GM18511 (cell line): ENCODE results near the gene STK4.

Source experiments
- ATAC-seq: cut with Tn5 transposase; IDR thresholded peaks from one replicate; pipeline ENCODE4 v1.9.1; 2021; ENCODE audit warnings: mild to moderate bottlenecking, moderate library complexity; ENCODE audit not compliant: unreplicated experiment

Gene STK4

GRCh38 chr20:45080867-45081624 lies 114.7 kb downstream of the STK4 start:
- ATAC-seq: no peak

DNA sequence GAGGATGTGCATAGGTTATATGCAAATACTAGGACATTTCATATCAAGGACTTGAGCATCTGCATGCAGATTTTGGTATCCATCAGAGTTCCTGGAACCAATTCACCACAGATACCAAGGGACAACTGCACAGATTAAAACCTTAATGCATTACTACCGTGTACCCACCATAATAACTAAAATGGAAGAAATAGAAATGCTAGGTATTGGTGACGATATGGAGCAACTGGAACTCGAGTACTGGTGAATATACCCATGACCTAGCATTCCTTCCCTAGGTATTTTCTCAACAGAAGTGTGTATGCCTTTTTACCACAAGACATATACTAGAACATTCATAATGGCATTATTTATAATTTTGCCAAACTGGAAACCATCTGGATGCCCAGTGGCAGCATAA lies 116.2 kb downstream of the STK4 start:
- no peak for ATAC-seq

DNA sequence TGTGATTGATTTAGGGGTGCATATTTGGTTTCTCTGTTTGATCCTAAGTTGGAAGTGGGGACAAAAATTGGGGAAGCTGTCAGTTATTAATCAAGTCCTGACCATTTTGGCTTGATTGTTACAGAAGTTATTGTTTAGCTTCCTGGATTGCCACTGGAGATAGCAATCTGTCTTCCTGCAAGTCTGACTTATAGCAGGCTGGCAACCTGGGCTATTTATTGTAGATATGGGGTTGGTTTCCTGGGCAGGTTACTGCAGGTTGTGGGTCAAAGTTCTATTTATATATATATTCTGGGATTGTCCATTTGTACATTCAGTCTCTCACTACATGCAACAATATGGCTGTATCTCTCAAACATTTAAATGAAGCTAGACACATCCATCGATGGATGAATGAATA lies 116.8 kb downstream of the STK4 start:
- no peak for ATAC-seq

DNA sequence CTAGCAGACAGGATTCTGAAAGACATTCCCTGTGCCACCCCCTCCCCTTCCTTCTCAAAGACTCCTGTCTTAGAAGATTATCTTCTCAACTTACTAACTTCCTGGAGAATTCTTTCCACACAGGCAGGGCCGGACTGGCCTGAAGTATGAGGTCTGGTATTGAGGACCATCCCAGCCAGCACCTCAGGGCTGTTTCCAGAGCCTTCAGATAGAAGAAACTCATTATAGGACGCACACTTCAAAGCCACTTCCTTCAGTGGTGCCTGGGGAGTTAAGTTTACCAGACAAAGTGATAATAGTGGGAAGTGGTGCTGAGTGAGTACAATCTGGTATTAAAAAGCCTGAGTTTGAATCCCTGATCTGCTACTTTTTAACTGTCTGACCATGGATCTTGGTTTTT lies 119.0 kb downstream of the STK4 start:
- ATAC-seq: no peak

- no peak for ATAC-seq
These were observed 119.6 kb downstream of the STK4 start for GRCh38 chr20:45085867-45086266.

- no peak for ATAC-seq
These were observed 120.9 kb downstream of the STK4 start for GRCh38 chr20:45087097-45087790.

DNA sequence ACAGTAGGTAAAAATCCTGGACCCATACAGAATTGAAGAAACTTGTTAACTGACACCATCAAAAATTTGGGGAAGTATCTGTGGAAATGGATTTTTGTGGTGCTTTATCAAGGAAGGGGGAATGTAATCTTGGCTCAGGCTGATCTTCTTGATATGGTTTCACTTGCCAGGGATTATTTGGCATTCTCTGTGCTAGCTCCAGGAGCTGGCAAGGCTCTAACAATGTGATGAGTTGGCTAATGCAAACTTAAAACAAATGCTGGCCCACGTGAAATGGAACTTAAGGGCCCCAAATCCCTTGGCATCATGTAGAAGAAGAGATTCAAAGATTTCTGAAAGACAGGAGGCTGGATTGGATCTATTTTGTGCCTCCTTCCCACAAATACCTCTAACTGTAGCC lies 121.5 kb downstream of the STK4 start:
- ATAC-seq: no peak

GRCh38 chr20:45088247-45088646 lies 121.9 kb downstream of the STK4 start:
- ATAC-seq: no peak

DNA sequence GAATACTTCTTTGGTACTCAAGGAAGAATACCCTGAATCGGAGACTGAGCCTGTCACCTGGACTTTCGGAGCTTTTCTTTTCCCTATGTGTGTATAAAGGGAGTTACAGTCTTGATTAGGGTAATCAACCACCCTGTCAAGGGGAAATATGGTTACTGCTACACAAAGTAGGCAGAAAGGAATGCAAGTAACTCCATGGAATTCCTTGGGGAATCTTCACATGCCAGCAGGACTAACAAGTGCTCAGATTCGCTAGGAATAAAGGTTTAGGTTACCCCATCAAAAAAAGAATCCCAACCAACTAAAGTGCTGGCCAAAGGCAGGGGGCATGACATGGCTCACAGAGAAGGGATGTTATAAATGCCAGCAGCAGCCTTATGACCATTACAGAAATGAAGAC lies 124.2 kb downstream of the STK4 start:
- no peak for ATAC-seq

DNA sequence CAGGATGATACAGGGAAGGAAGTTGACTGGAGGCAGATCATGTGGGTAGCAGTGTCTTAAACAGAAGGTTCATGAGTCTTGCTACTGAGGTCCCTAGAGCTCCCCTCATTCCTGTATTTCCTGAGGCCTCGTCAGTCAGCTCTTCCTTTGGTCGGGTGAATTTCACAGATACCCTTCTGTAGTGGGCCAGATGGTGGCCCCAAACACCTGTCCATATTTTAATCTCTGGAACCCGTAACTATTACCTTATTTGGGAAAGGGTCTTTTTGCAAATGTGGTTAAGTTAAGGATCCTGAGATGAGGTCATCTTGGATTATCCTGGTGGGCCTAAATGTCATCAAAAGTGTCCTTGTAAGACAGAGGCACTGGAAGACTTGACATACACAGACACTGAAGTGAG lies 125.1 kb downstream of the STK4 start:
- ATAC-seq: no peak

GRCh38 chr20:45092898-45093297 lies 126.6 kb downstream of the STK4 start:
- no peak for ATAC-seq

GRCh38 chr20:45094201-45094600 lies 127.9 kb downstream of the STK4 start:
- ATAC-seq: no peak

DNA sequence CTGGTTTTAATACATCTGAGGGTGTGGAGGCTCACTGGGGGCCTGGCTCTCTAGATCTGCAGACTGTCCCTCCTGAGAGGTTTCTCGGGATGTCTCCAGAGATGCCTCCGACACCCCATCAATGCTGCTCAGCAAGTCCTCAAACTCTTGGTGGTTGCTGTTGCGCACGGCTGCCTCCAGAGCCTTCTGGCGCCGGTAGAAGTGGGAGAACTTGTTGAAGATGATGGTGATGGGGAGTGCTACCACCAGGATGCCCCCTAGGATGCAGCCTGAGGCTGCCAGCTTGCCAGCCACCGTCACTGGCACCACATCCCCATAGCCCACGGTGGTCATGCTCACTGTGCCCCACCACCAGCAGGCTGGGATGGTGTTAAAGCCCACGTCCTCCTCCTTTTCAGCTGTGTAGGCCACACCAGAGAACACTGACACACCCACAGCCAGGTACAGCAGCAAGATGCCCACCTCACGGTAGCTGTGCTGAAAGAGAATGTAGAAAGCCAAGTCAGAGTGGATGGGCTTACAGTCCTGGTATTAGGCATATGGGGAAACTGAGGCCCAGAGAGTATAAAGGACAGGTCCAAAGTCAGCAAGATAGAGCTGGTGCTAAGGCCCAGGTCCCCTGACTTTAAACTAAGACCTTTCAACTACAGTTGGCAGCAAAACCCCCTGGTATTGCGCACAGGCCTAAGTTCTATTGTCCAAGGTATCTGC lies 128.7 kb downstream of the STK4 start:
- no peak for ATAC-seq

GRCh38 chr20:45095805-45096238 lies 129.5 kb downstream of the STK4 start:
- ATAC-seq: no peak

DNA sequence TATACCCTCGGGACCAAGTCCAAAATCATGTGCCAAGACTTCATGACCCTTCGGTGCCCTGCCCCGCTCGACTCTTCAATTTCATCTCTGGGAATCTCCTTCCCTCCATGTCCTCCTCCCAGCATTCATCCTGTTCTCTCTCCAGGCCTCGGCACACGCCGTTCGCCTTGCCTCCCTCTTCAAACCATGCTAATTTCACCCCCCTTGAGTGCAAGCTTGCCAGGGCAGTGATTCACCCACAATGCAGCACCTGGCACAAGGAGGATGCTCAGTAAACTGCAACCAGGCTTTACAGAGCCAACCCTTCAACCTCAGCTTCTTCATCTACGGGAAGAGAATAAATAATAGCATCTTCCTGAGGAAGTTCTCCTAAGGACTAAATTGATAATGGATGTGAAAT lies 130.5 kb downstream of the STK4 start:
- ATAC-seq: no peak

- no peak for ATAC-seq
These were observed 131.3 kb downstream of the STK4 start for GRCh38 chr20:45097485-45098102.

DNA sequence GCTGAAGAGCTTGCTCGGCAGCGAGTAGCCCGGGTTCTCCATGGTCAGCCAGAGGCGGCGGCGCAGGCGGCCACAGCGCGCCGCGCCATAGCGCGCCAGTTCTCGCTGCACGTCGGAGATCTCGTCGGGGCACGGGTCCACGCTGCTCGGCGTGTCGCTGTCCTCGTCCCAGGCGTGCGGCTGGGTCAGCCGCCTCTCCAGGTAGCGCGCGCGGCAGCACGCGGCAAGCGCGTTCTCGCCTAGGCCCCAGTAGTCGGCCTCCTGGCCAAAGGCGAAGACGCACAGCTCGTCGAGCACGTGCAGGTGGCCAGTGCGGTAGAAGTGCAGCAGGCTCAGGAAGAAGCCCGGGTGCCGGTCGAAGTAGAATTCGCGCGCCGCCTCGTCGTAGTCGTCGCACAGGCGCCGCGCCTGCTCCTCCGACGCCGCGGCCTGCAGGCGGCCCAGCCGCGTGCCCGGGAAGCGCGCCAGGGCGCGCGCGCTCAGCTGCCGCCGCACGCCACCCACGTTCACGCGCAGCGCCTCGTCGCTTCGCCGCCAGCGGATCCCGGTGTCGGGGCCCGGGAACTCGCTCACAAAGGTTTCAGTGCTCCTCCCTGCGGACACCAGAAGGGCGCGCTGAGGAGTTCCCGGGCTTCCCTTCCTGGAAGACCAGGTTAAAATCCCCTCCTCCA lies 131.9 kb downstream of the STK4 start:
- ATAC-seq: no peak

- no peak for ATAC-seq
These were observed 134.4 kb downstream of the STK4 start, which contains the start of gene KCNS1 for GRCh38 chr20:45100563-45101245. Gene KCNS1, minus strand, starts transcription at chr20:45101127. Its CDS starts 1,891 bp downstream, at chr20:45099236.

GRCh38 chr20:45101333-45101850 lies 135.1 kb downstream of the STK4 start:
- ATAC-seq: no peak

DNA sequence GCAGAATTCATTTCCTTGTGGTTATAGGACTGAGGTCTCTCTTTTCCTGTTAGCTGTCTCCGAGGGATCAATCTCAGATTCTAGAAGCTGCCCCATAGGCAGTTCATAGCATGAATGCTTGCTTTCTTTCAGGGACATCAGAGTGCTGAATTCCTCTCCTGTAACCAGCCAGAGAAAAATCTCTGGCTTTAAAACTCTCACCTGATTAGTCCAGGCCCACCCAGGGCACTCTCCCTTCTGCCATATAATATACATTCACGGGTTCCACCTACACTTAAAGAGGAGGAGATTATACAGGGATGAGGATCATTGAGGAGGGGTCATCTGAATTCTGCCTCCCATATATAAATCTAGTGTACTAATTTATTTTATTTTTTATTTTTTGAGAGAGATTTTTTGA lies 136.8 kb downstream of the STK4 start:
- no peak for ATAC-seq
